NCI-H748 treated with DMSO at 0.1 percent for 48 hours (cell line): ENCODE results near the gene CHSY1.

Source experiments
- DNase-seq: peaks from one replicate; lab custom pipeline; 2025; lab: John Stamatoyannopoulos, UW

The CHSY1 gene

GRCh38 chr15:101267320-101268104, 15.7 kb upstream of the CHSY1 start:
- DNase-seq, result no peak

GRCh38 chr15:101266787-101267186, 14.9 kb upstream of the CHSY1 start:
- no peak for DNase-seq

- DNase-seq, result no peak
Measured at GRCh38 chr15:101266034-101266433, 14.2 kb upstream of the CHSY1 start.

- no peak for DNase-seq
Measured at GRCh38 chr15:101264911-101265641, 13.2 kb upstream of the CHSY1 start.

- DNase-seq, result no peak
Measured at GRCh38 chr15:101264011-101264410, 12.2 kb upstream of the CHSY1 start.

- no peak for DNase-seq
Measured at GRCh38 chr15:101262551-101262950, 10.7 kb upstream of the CHSY1 start.

GRCh38 chr15:101258238-101259144, 6.6 kb upstream of the CHSY1 start:
- peak; percentile 9 for DNase-seq

- no peak for DNase-seq
Measured at GRCh38 chr15:101256757-101257156, 4.9 kb upstream of the CHSY1 start.

GRCh38 chr15:101255615-101256241, 3.9 kb upstream of the CHSY1 start:
- DNase-seq, result no peak

GRCh38 chr15:101255051-101255395, 3.2 kb upstream of the CHSY1 start:
- no peak for DNase-seq

GRCh38 chr15:101254157-101255050, 2.6 kb upstream of the CHSY1 start:
- DNase-seq, result no peak

- DNase-seq, result no peak
Measured at GRCh38 chr15:101252836-101253235, 988 bp upstream of the CHSY1 start.

- peak; percentile 5 for DNase-seq
Measured at GRCh38 chr15:101250873-101251829, 697 bp downstream of the CHSY1 start.

- DNase-seq, result no peak
Measured at GRCh38 chr15:101250341-101250831, 1.5 kb downstream of the CHSY1 start.

- no peak for DNase-seq
Measured at GRCh38 chr15:101248274-101248673, 3.6 kb downstream of the CHSY1 start.

- DNase-seq, result no peak
Measured at GRCh38 chr15:101246824-101247745, 4.8 kb downstream of the CHSY1 start.

GRCh38 chr15:101246391-101246790, 5.5 kb downstream of the CHSY1 start:
- DNase-seq, result no peak

GRCh38 chr15:101244889-101245668, 6.8 kb downstream of the CHSY1 start:
- no peak for DNase-seq
